GM12878 (cell line): ENCODE data around the gene CD200R1L. TPM values are rescaled to one million over a fixed set of nuclear protein-coding genes. Genes with fewer than 3 reads are reported as not detected.

Experiments used
- ATAC-seq: fragments of 200-7000 bp; cut with Tn5 transposase; 3 replicates; pipeline ENCODE4 v1.9.1; 2020; ENCODE audit warnings: mild to moderate bottlenecking, moderate library complexity
- BruUV-seq: library from RNA; stranded (reverse); fragments of 400-500 nt; replicated peaks from 2 replicates; lab custom pipeline; 2021; lab: Mats Ljungman, UMichigan
- CTCF ChIA-PET: fragments of 300-600 bp; sonication (Branson Sonifier 250); formaldehyde crosslinking; extraction: SDS; loops from one replicate; lab custom pipeline; 2021; ENCODE audit warnings: inconsistent platforms; lab: Yijun Ruan, JAX
- POLR2A ChIA-PET: fragments of 350-600 bp; formaldehyde crosslinking; extraction: SDS; loops from one replicate; lab custom pipeline; 2021; ENCODE audit warnings: inconsistent platforms; lab: Charles Lee
- RAD21 ChIA-PET: fragments of 300-600 bp; sonication (Branson Sonifier 250); formaldehyde crosslinking; loops from one replicate; lab custom pipeline; 2023; ENCODE audit warnings: antibody characterized with exemption; ENCODE audit not compliant: unreplicated experiment; lab: Charles Lee
- SMC1A ChIA-PET: fragments of 300-600 bp; sonication (Branson Sonifier 250); formaldehyde crosslinking; loops from one replicate; lab custom pipeline; 2023; ENCODE audit not compliant: unreplicated experiment, uncharacterized antibody; lab: Charles Lee
- DNase-seq: peaks from one replicate; pipeline ENCODE4 v3.0.0-alpha.2; 2011; ENCODE audit warnings: low read depth, low spot score
- FAIRE-seq: peaks from 3 replicates; lab custom pipeline; 2011; peaks lifted over from hg19 to GRCh38; lab: Jason Lieb, UNC
- H2AFZ ChIP-seq: 2 replicates; pipeline ENCODE4 v1.6.0; 2011; ENCODE audit warnings: low read depth, low read length, control low read depth; ENCODE audit not compliant: control insufficient read depth
- H3K27ac ChIP-seq: 2 replicates; pipeline ENCODE4 v1.5.1; 2011; ENCODE audit warnings: control low read depth; ENCODE audit not compliant: control insufficient read depth, insufficient read depth
- H3K27me3 ChIP-seq, 2 experiments: replicated peaks in 1 of 2; 2 replicates each; pipeline versions ENCODE4 v1.6.0 to v1.6.1; 2011; ENCODE audit warnings: low read length in 1 of 2; ENCODE audit not compliant: control insufficient read depth in 2 of 2, insufficient read depth in 2 of 2
- H3K36me3 ChIP-seq, 2 experiments: 2 replicates each; pipeline ENCODE4 v1.5.1; 2011; ENCODE audit warnings: low read length in 1 of 2; ENCODE audit not compliant: control insufficient read depth in 2 of 2, insufficient read depth in 2 of 2
- H3K4me1 ChIP-seq: 2 replicates; pipeline ENCODE4 v1.6.1; 2011; ENCODE audit warnings: mild to moderate bottlenecking, low read length, moderate library complexity, mixed read lengths; ENCODE audit not compliant: control insufficient read depth, insufficient read depth
- H3K4me2 ChIP-seq: 2 replicates; pipeline ENCODE4 v1.6.0; 2011; ENCODE audit warnings: control low read depth; ENCODE audit not compliant: control insufficient read depth, insufficient read depth
- H3K4me3 ChIP-seq: fragments of 200-600 bp; sonication (generic); 2 replicates; pipeline ENCODE4 v1.5.1; 2016
- H3K79me2 ChIP-seq: 2 replicates; pipeline ENCODE4 v1.6.0; 2011; ENCODE audit warnings: low read length; ENCODE audit not compliant: control insufficient read depth, insufficient read depth
- H3K9ac ChIP-seq: 2 replicates; pipeline ENCODE4 v1.8.0; 2011; ENCODE audit warnings: low read length, control low read depth, mixed read lengths; ENCODE audit not compliant: control insufficient read depth, insufficient read depth
- H3K9me3 ChIP-seq: replicated peaks from 3 replicates; pipeline ENCODE4 v1.5.1; 2011; ENCODE audit warnings: mild to moderate bottlenecking, low read length; ENCODE audit not compliant: control insufficient read depth, insufficient read depth
- H4K20me1 ChIP-seq: 2 replicates; pipeline ENCODE4 v1.6.0; 2011; ENCODE audit not compliant: control insufficient read depth, insufficient read depth
- ATF2 ChIP-seq: IDR thresholded peaks from 2 replicates; pipeline ENCODE4 v1.6.1; 2012; ENCODE audit warnings: low read length, inconsistent platforms
- BCL3 ChIP-seq: IDR thresholded peaks from 2 replicates; pipeline ENCODE4 v1.6.1; 2011; ENCODE audit warnings: borderline replicate concordance, low read depth, mild to moderate bottlenecking, moderate library complexity, low read length; ENCODE audit not compliant: insufficient read depth, poor library complexity, severe bottlenecking
- CEBPB ChIP-seq, 2 experiments: fragments of 150-350 bp in 1 of 2; IDR thresholded peaks; 2 replicates each; pipeline ENCODE4 v1.6.1; 2012 to 2014; ENCODE audit warnings: low read depth in 2 of 2, low read length in 2 of 2, borderline replicate concordance in 1 of 2, inconsistent platforms in 1 of 2
- CREM ChIP-seq: IDR thresholded peaks from 2 replicates; pipeline ENCODE4 v1.6.1; 2014; ENCODE audit warnings: antibody characterized with exemption, low read depth
- FOXM1 ChIP-seq: IDR thresholded peaks from 2 replicates; pipeline ENCODE4 v1.6.1; 2012; ENCODE audit warnings: low read depth, mild to moderate bottlenecking, inconsistent platforms, low read length, moderate library complexity
- HDGF ChIP-seq: fragments of 450-650 bp; IDR thresholded peaks from 2 replicates; pipeline ENCODE4 v1.6.1; 2016; ENCODE audit warnings: antibody characterized with exemption
- MYC ChIP-seq: IDR thresholded peaks from 2 replicates; pipeline ENCODE4 v1.6.1; 2011; ENCODE audit warnings: mild to moderate bottlenecking, low read length, moderate library complexity, inconsistent platforms; ENCODE audit not compliant: insufficient read depth, insufficient replicate concordance, insufficient read length, severe bottlenecking
- NFIC ChIP-seq: IDR thresholded peaks from 2 replicates; pipeline ENCODE4 v1.6.1; 2012; ENCODE audit warnings: low read depth, mild to moderate bottlenecking, inconsistent platforms, low read length, moderate library complexity
- NFYB ChIP-seq: IDR thresholded peaks from 2 replicates; pipeline ENCODE4 v1.6.1; 2011; ENCODE audit warnings: low read depth, mild to moderate bottlenecking, low read length, improper control_type of control experiment, moderate library complexity; ENCODE audit not compliant: insufficient read depth
- RUNX3 ChIP-seq: IDR thresholded peaks from 2 replicates; pipeline ENCODE4 v1.6.1; 2012; ENCODE audit warnings: low read length, inconsistent platforms
- SMC3 ChIP-seq: IDR thresholded peaks from 2 replicates; pipeline ENCODE4 v1.6.1; 2011; ENCODE audit warnings: low read length, improper control_type of control experiment, borderline replicate concordance
- STAT3 ChIP-seq: IDR thresholded peaks from 2 replicates; pipeline ENCODE4 v1.6.1; 2011; ENCODE audit warnings: low read depth, low read length, improper control_type of control experiment
- TCF3 ChIP-seq: IDR thresholded peaks from 2 replicates; pipeline ENCODE4 v1.6.1; 2012; ENCODE audit warnings: low read depth, mild to moderate bottlenecking, low read length, borderline replicate concordance; ENCODE audit not compliant: insufficient read depth
- USF2 ChIP-seq: IDR thresholded peaks from 2 replicates; pipeline ENCODE4 v1.6.1; 2011; ENCODE audit warnings: low read depth, low read length, improper control_type of control experiment, borderline replicate concordance
- WGBS: methylation state at CpG from one replicate; pipeline ENCODE4 v1.1.6; 2016; ENCODE audit warnings: low lambda C conversion rate; ENCODE audit not compliant: insufficient replicate concordance, insufficient coverage; ENCODE audit errors: missing lambda C conversion rate; 5-methylcytosine and 5-hydroxymethylcytosine counted together
- in situ Hi-C: fragments of 300-500 bp; cut with MboI; formaldehyde crosslinking; loops from 9 replicates; pipeline ENCODE4 v1.14.3; 2018; ENCODE audit warnings: mixed read lengths
- intact Hi-C: fragments of 100-400 bp; cut with micrococcal nuclease; formaldehyde crosslinking; loops from one replicate; pipeline ENCODE4 v1.14.2; 2022; ENCODE audit not compliant: unreplicated experiment
- polyA plus RNA-seq, 11 experiments: library from polyadenylated mRNA; depleted of rRNA in 4 of 11; unstranded in 6 of 11; stranded (reverse) in 5 of 11; fragments of >200 nt; fragmentation: Nextera tagmentation in 4 of 11; fragmentation: Illumina TruSeq in 1 of 11; extraction: Ambion mirVana in 4 of 11; extraction: Trizol in 1 of 11; gene quantifications; 1 replicate in 1 of 11; 2 replicates in 10 of 11; pipeline versions ENCODE4 v1.2.1 to v1.2.3, GENCODE V29; 2011 to 2016; ENCODE audit warnings: inconsistent platforms in 2 of 11, missing spikeins in 2 of 11, low read depth in 1 of 11
- total RNA-seq, 4 experiments: library from RNA; depleted of rRNA in 3 of 4; stranded (reverse); fragments of >200 nt in 3 of 4; fragmentation: Illumina TruSeq in 1 of 4; extraction: Trizol in 1 of 4; gene quantifications; 2 replicates each; pipeline versions ENCODE4 v1.2.1 to v1.2.3, GENCODE V29; 2013 to 2021

The CD200R1L gene
- total and polyA plus RNA-seq, 10 of the 15 experiments (the other 5 are each of a cell fraction or from before 2014, with no cell fraction given) = 0.41 TPM; not detected in 9

GRCh38 chr3:112770032-112770626 lies 76.5 kb downstream of the CD200R1L start:
- no peaks in the 10 kb centered on the region for H4K20me1 ChIP-seq
- no peak overlapping the region for H2AFZ ChIP-seq
- H3K36me3 ChIP-seq = no peaks in the 10 kb centered on the region
- ChIA-PET RAD21 (no interaction called here), CTCF (interaction anchor here (1.0 to 1.6 kb wide), 2 partner anchors 36 to 128 kb away, joined by 3 read pairs; no protein-coding TSS in a partner anchor), POLR2A (no interaction called here), SMC1A (interaction anchor here (0.7 to 1.2 kb wide), 5 partner anchors 9 to 209 kb away, joined by 3 to 4 read pairs (median 3); no protein-coding TSS in a partner anchor)
- in situ Hi-C loops (no loop called here), intact Hi-C loops (no loop called here)
- DNase-seq (no peak), FAIRE-seq (no peak), ATAC-seq (no peak)
- WGBS = 68% methylated on average over 3 of the region's 3 CpGs
- no peaks in the 10 kb centered on the region for H3K9me3 ChIP-seq
- no peak overlapping the region for H3K4me3 ChIP-seq
- BruUV-seq = no TSS peak
- peaks cover 11% of the 10 kb centered on the region for H3K4me1 ChIP-seq
- H3K9ac ChIP-seq = no peak overlapping the region
- TF ChIP-seq RUNX3 = peak; percentile 9; the same call in 1 of the 2 replicates
- TF ChIP-seq FOXM1 = 0 out of 2 replicates have a peak, but pooled peaks have one; percentile 27
- TF ChIP-seq CEBPB (IDR thresholded peaks at IDR 0.05; ENCODE audit: borderline replicate concordance in 1 of 2, low read depth in 2 of 2, low read length in 2 of 2) = no peak
- TF ChIP-seq HDGF = no peak
- no peak for TF ChIP-seq SMC3
- peak; percentile 35; the same call in 1 of the 2 replicates for TF ChIP-seq NFYB
- TF ChIP-seq MYC = no peak
- TF ChIP-seq NFIC = 0 out of 2 replicates have a peak, but pooled peaks have one; percentile 24
- no peak for TF ChIP-seq USF2
- 0 out of 2 replicates have a peak, but pooled peaks have one; percentile 20 for TF ChIP-seq CREM
- no peak for TF ChIP-seq BCL3
- peak; percentile 50; the same call in 1 of the 2 replicates for TF ChIP-seq ATF2
- TF ChIP-seq STAT3 = no peak
- TF ChIP-seq TCF3 = no peak
- H3K4me2 ChIP-seq = no peak overlapping the region
- no peak overlapping the region for H3K27ac ChIP-seq
- H3K27me3 ChIP-seq = no peaks in the 10 kb centered on the region
- no peaks in the 10 kb centered on the region for H3K79me2 ChIP-seq
